HL-60 (cell line): ENCODE measurements around the gene CRYBB1.

ENCODE experiments used
- DNase-seq, 2 experiments: peaks; one replicate each; pipeline ENCODE4 v3.0.0-alpha.2; 2010 to 2020; ENCODE audit warnings: low read depth in 1 of 2, low spot score in 1 of 2
- H3K27ac ChIP-seq: fragments of 250-450 bp; sonication (Bioruptor Pico); replicated peaks from 2 replicates; pipeline ENCODE4 v1.5.1; 2020; ENCODE audit warnings: mild to moderate bottlenecking, moderate library complexity
- H3K27me3 ChIP-seq: fragments of 250-450 bp; sonication (Bioruptor Pico); 2 replicates; pipeline ENCODE4 v1.5.1; 2021; ENCODE audit warnings: mild to moderate bottlenecking, moderate library complexity; ENCODE audit not compliant: insufficient read depth, poor library complexity, severe bottlenecking
- H3K4me3 ChIP-seq: replicated peaks from 2 replicates; pipeline ENCODE4 v1.5.1; 2011; ENCODE audit warnings: mild to moderate bottlenecking, control low read depth, low read length; ENCODE audit not compliant: insufficient read depth
- CTCF ChIP-seq: IDR thresholded peaks from one replicate; pipeline ENCODE4 v1.5.1; 2011; ENCODE audit warnings: low read length, control low read depth, inconsistent platforms; ENCODE audit not compliant: insufficient read depth
- GABPA ChIP-seq: IDR thresholded peaks from 2 replicates; pipeline ENCODE4 v1.6.1; 2012; ENCODE audit warnings: low read depth
- POLR2AphosphoS5 ChIP-seq: IDR thresholded peaks from 2 replicates; pipeline ENCODE4 v1.6.1; 2012; ENCODE audit warnings: low read depth
- REST ChIP-seq: IDR thresholded peaks from 2 replicates; pipeline ENCODE4 v1.6.1; 2012; ENCODE audit warnings: low read depth; ENCODE audit not compliant: insufficient replicate concordance
- SPI1 ChIP-seq: IDR thresholded peaks from 2 replicates; pipeline ENCODE4 v1.6.1; 2012; ENCODE audit warnings: low read depth, mild to moderate bottlenecking, borderline replicate concordance

The CRYBB1 gene

GRCh38 chr22:26609287-26609686, 8.5 kb downstream of the CRYBB1 start:
- no peak overlapping the region for H3K27ac ChIP-seq
- no peaks in the 10 kb centered on the region for H3K27me3 ChIP-seq
- H3K4me3 ChIP-seq: no peak overlapping the region
- DNase-seq: no peak
- TF ChIP-seq POLR2AphosphoS5 (no peak), CTCF (no peak), GABPA (no peak), SPI1 (no peak), REST (no peak)

- Histone ChIP-seq H3K4me3 (no peak overlapping the region), H3K27ac (no peak overlapping the region), H3K27me3 (no peaks in the 10 kb centered on the region)
- TF ChIP-seq GABPA (no peak), REST (no peak), SPI1 (no peak)
- no peak for DNase-seq
Measured at GRCh38 chr22:26608129-26608528, 9.7 kb downstream of the CRYBB1 start.

- H3K4me3 ChIP-seq: no peak overlapping the region
- no peak for DNase-seq
- H3K27me3 ChIP-seq: no peaks in the 10 kb centered on the region
- TF ChIP-seq REST (no peak), POLR2AphosphoS5 (no peak), SPI1 (no peak), CTCF (no peak), GABPA (no peak)
- no peak overlapping the region for H3K27ac ChIP-seq
Measured at GRCh38 chr22:26606611-26607010, 11.2 kb downstream of the CRYBB1 start.

GRCh38 chr22:26604368-26604767, 13.5 kb downstream of the CRYBB1 start:
- TF ChIP-seq POLR2AphosphoS5 (no peak), SPI1 (no peak)
- H3K27ac ChIP-seq: no peak overlapping the region

More at GRCh38 chr22:26604368-26604767, 13.5 kb downstream of the CRYBB1 start:
- no peak for DNase-seq
- H3K27me3 ChIP-seq: no peaks in the 10 kb centered on the region
- H3K4me3 ChIP-seq: no peak overlapping the region
